Mucosa of rectum (tissue), 2 donors: ENCODE results near the gene SIGMAR1.
A peak's percentile ranks its signal among the peaks of the same experiment; 100 is the strongest.

ENCODE experiments used
- H3K27ac ChIP-seq, 2 donors: one replicate each; pipeline ENCODE4 v1.7.0; 2013; ENCODE audit warnings: inconsistent platforms in 2 of 2, low read depth in 2 of 2, low read length in 2 of 2
- H3K27me3 ChIP-seq, 2 donors: one replicate each; pipeline ENCODE4 v1.7.0; 2013; ENCODE audit warnings: low read length in 2 of 2; ENCODE audit not compliant: control insufficient read depth in 2 of 2, insufficient read depth in 2 of 2
- H3K36me3 ChIP-seq, 2 donors: one replicate each; pipeline ENCODE4 v1.7.0; 2013; ENCODE audit warnings: low read length in 2 of 2; ENCODE audit not compliant: control insufficient read depth in 2 of 2, insufficient read depth in 2 of 2
- H3K4me1 ChIP-seq, 2 donors: one replicate each; pipeline ENCODE4 v1.7.0; 2013; ENCODE audit warnings: low read length in 2 of 2, mild to moderate bottlenecking in 1 of 2; ENCODE audit not compliant: control insufficient read depth in 2 of 2, insufficient read depth in 2 of 2
- H3K4me3 ChIP-seq, 2 donors: one replicate each; pipeline ENCODE4 v1.7.0; 2013; ENCODE audit warnings: low read length in 2 of 2
- H3K9ac ChIP-seq, 2 donors: one replicate each; pipeline ENCODE4 v1.7.0; 2013; ENCODE audit warnings: low read length in 2 of 2, low read depth in 1 of 2, mild to moderate bottlenecking in 1 of 2
- H3K9me3 ChIP-seq, 2 donors: one replicate each; pipeline ENCODE4 v1.7.0; 2013; ENCODE audit warnings: low read length in 2 of 2; ENCODE audit not compliant: control insufficient read depth in 2 of 2
- donor health status: healthy.
- donor health status: Normal muscosa, but diverticular disease.

SIGMAR1 gene

DNA sequence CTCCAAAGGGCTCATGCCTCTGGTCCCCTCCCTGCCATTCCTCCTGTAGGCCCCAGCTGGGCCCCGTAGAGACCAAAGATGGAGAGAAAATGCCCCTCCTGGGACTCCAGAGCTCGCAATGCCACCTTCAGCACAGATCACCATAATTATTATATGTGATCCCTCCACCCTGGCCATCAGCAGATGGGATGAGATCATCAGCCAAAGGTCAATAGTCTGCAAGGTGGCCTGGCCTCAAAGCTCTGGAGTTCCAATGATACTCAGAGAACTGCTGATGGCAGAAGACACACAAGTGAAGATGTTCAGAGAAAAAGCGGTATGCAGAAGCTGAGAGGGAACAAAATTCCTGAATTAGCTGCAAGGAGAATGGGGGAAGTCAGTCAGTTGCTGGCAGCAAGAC lies 30.7 kb downstream of the SIGMAR1 start:
- Histone ChIP-seq H3K36me3 (no peaks in the 10 kb centered on the region), H3K4me1 (peaks cover 10 to 15% of the 10 kb centered on the region in 2 donors), H3K4me3 (no peak overlapping the region), H3K9me3 (no peaks in the 10 kb centered on the region), H3K27me3 (peaks cover 0 to 4% of the 10 kb centered on the region in 2 donors), H3K9ac (no peak overlapping the region), H3K27ac (peak overlapping the region in 1 of 2 donors; percentile 13)

DNA sequence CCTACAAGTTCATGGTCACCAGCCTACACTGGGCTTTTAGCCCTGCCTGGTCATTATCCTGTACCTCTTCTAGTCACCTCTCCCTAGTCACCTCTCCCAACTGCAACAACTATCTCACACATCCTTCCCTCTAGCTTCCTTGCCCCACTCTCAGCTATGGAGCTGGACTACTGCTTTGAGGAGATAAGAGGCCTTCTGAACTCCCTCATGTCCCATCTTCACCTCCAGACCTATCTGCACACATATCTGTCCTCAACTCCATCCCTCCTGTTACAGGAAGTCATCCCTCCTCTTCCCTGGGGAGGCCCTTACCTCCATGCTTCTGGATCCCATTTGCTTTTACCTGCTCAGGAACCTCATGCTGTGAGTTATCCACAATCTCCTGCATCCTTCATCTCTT lies 31.4 kb downstream of the SIGMAR1 start:
- no peaks in the 10 kb centered on the region for H3K9me3 ChIP-seq
- H3K4me1 ChIP-seq = peaks cover 7 to 10% of the 10 kb centered on the region in 2 donors
- H3K27ac ChIP-seq = no peak overlapping the region
- H3K36me3 ChIP-seq = no peaks in the 10 kb centered on the region
- H3K27me3 ChIP-seq = peaks cover 0 to 4% of the 10 kb centered on the region in 2 donors
- no peak overlapping the region for H3K4me3 ChIP-seq
- no peak overlapping the region for H3K9ac ChIP-seq

DNA sequence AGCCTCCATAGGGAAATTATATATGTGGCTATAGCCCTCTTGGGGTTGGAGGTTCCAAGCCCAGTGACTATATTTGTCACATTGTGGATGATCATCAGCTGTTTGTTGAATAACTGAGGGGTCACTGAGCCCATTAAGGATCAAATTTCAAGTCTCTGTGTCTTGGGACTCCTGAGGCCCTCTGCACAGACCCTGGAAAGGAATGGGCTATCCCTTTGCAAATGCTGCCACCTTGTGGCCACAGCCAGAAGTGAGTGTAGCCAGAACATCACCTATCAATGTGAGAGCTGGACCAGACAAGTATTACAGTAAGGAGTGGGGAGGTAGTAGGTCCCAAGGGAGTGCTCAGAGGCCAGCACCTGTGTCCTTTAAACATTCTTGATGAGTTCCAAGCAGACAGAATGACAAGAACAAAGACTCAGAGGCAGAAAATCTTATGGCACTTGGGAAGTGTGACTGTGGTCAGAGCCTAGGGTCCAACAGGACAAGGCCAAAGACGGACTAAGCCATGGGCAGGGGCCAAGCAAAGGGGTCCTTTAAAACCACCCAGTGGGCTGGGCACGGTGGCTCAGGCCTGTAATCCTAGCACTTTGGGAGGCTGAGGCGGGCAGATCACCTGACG lies 33.9 kb downstream of the SIGMAR1 start:
- H3K9me3 ChIP-seq = no peaks in the 10 kb centered on the region
- H3K27ac ChIP-seq = no peak overlapping the region
- peaks cover 0 to 4% of the 10 kb centered on the region in 2 donors for H3K4me1 ChIP-seq
- no peak overlapping the region for H3K4me3 ChIP-seq
- no peak overlapping the region for H3K9ac ChIP-seq
- peaks cover 0 to 4% of the 10 kb centered on the region in 2 donors for H3K27me3 ChIP-seq
- no peaks in the 10 kb centered on the region for H3K36me3 ChIP-seq

DNA sequence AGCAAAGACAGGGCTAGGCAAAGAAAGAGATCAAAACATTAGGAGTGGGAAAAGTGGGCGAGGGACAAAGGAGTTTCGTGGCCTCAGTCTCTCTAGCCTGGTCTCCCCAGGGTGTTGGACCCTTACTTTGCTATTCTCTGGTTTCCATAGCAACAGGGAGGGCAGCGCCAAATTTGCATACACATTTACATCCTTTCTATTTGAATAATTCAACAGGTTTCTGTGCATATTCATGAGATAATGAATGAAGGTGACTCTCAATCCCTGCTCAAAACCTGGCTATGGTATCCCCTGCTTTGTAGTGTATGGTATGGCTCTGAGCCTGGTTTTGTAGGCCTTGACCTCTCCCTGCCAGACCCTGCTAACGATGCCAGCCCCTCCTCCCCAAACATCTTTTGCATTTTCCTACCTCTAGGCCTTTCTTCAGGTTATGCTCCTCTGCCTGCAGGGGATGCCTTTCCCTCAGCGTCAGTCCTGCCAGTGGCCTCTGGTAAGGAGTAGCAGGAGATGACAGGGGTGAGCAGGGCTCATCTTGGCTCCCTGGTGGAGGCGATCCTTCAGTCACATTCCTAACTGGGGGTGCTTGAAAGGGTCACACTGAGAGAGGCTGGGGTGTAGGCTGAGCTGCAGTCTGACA lies 35.5 kb downstream of the SIGMAR1 start:
- Histone ChIP-seq H3K27me3 (peaks cover 0 to 4% of the 10 kb centered on the region in 2 donors), H3K4me3 (no peak overlapping the region), H3K27ac (no peak overlapping the region), H3K9me3 (no peaks in the 10 kb centered on the region), H3K36me3 (no peaks in the 10 kb centered on the region), H3K9ac (no peak overlapping the region), H3K4me1 (peaks cover 0 to under 1% of the 10 kb centered on the region in 2 donors)

- Histone ChIP-seq H3K9ac (no peak overlapping the region), H3K27me3 (peaks cover 0 to 4% of the 10 kb centered on the region in 2 donors), H3K27ac (no peak overlapping the region)
Measured at GRCh38 chr9:34600908-34601307, 36.7 kb downstream of the SIGMAR1 start.

GRCh38 chr9:34599546-34599945 lies 38.0 kb downstream of the SIGMAR1 start:
- Histone ChIP-seq H3K4me3 (no peak overlapping the region), H3K27ac (no peak overlapping the region), H3K4me1 (no peaks in the 10 kb centered on the region), H3K9ac (no peak overlapping the region), H3K9me3 (no peaks in the 10 kb centered on the region), H3K36me3 (no peaks in the 10 kb centered on the region), H3K27me3 (no peaks in the 10 kb centered on the region)

More at GRCh38 chr9:34600908-34601307, 36.7 kb downstream of the SIGMAR1 start:
- no peaks in the 10 kb centered on the region for H3K36me3 ChIP-seq
- no peaks in the 10 kb centered on the region for H3K4me1 ChIP-seq
- H3K4me3 ChIP-seq = no peak overlapping the region
- no peaks in the 10 kb centered on the region for H3K9me3 ChIP-seq

DNA sequence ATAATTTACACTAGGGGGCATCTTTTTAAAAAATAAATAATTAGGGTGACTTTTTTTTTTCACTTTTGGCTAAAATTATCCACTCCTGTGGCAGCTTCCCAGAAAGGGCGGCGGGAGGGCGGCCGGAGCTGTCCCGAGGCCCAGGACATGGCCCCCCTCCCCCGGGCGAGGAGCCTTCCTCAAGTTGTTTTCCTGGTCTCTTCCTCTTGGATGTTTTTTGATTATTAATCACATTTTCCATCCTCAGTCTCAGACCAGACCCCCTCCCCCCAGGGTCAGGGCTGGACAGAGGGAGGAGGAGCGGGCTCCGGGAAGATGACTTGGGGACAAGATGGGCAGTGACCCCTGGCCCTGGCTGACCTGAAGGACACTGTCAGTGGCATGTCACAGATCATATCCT lies 43.4 kb downstream of the SIGMAR1 start:
- peaks cover 17 to 19% of the 10 kb centered on the region in 2 donors for H3K4me1 ChIP-seq
- H3K36me3 ChIP-seq = no peaks in the 10 kb centered on the region
- no peaks in the 10 kb centered on the region for H3K9me3 ChIP-seq
- no peak overlapping the region for H3K27ac ChIP-seq
- peaks cover 15 to 25% of the 10 kb centered on the region in 2 donors for H3K27me3 ChIP-seq
- H3K9ac ChIP-seq = no peak overlapping the region
- H3K4me3 ChIP-seq = no peak overlapping the region

GRCh38 chr9:34592895-34593601 lies 44.5 kb downstream of the SIGMAR1 start:
- H3K36me3 ChIP-seq = no peaks in the 10 kb centered on the region
- peaks cover 25 to 36% of the 10 kb centered on the region in 2 donors for H3K27me3 ChIP-seq
- no peak overlapping the region for H3K4me3 ChIP-seq
- no peak overlapping the region for H3K27ac ChIP-seq
- no peaks in the 10 kb centered on the region for H3K9me3 ChIP-seq
- peaks cover 17 to 21% of the 10 kb centered on the region in 2 donors for H3K4me1 ChIP-seq
- no peak overlapping the region for H3K9ac ChIP-seq

- no peak overlapping the region for H3K9ac ChIP-seq
- no peaks in the 10 kb centered on the region for H3K9me3 ChIP-seq
- H3K36me3 ChIP-seq = no peaks in the 10 kb centered on the region
- H3K27ac ChIP-seq = no peak overlapping the region
- peaks cover 34 to 44% of the 10 kb centered on the region in 2 donors for H3K27me3 ChIP-seq
- H3K4me1 ChIP-seq = peaks cover 17 to 21% of the 10 kb centered on the region in 2 donors
- H3K4me3 ChIP-seq = no peak overlapping the region
Measured at GRCh38 chr9:34591917-34592866, 45.4 kb downstream of the SIGMAR1 start.
